ENCODE data around the gene SHISA8. TPM values are rescaled to one million over a fixed set of nuclear protein-coding genes. Genes with fewer than 3 reads are reported as not detected.

The SHISA8 gene
- total RNA-seq (2021) (2.1 to 2.4 TPM (median 2.2 TPM) in 3 replicates), Bru-seq, nascent RNA (percentile 26 among the genes with signal in this experiment)
- long read RNA-seq, experiment 1, partial matches to known transcripts = 2 of 5 reads
- long read RNA-seq, experiment 1, other reads (novel, unspliced or antisense) = 3 of 5 reads
- long read RNA-seq, experiment 2, partial matches to known transcripts = 0 of 1 reads
- long read RNA-seq, experiment 2, other reads (novel, unspliced or antisense) = 1 of 1 reads
- long read RNA-seq, experiment 3 = 0 reads

DNA sequence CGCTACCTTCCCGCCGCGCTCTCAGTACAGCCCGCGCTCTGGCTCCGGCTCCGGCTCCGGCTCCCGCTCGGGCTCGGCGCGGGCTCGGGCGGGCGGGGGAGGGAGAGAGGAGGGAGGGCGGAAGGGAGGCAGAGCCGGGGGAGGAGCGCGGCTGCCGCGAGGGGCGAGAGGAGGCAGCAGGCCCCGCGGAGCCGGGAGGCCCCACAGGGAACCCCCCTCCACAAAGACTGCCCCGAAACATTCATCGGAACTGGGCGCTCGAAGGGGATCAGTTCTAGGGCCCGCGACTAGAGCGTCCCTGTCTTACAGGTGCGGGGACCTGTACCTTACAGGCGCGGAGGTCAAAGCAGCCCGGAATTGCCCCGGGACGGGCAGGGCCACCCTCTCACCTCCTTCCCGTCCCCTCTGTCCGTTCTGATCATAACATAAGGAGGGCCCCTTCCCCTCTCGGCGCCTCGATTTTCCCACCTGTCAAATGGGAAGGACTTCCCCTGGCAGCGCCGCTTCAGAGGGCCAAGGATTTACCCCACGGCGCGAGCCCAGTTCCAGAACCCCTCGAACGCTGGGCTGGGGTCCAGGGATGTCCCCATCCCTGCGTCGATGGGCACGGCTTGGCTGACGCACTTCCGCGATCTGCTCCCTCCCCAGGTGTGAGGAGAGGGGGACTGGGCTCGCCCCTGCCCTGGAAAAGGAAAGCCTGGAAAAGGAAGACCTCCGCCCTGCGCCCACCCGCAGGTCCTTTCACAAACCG is at the start of gene SHISA8:
SHISA8 (minus strand) TSS at position 40 of the 751 bp plus-strand sequence. CDS start 407 bp downstream, outside the sequence.
- POLR2A ChIA-PET = no interaction called here
- peaks cover 25% of the 10 kb centered on the region for H3K4me1 Mint-ChIP-seq
- DNase-seq (ENCODE audit: low spot score) (peak; percentile 62), ATAC-seq (peak; percentile 2)
- H3K36me3 Mint-ChIP-seq = no peaks in the 10 kb centered on the region
- H3K9me3 Mint-ChIP-seq = no peaks in the 10 kb centered on the region
- peaks cover 84% of the 10 kb centered on the region for H3K27me3 Mint-ChIP-seq (ENCODE audit: low read depth)
- H3K27ac Mint-ChIP-seq = no peak within 1 kb of the TSS
- no peak for TF ChIP-seq ZNF219 (CRISPR knock-in tag; IDR thresholded peaks at IDR 0.05; ENCODE audit: borderline replicate concordance)
- TF ChIP-seq, protein P1, sequence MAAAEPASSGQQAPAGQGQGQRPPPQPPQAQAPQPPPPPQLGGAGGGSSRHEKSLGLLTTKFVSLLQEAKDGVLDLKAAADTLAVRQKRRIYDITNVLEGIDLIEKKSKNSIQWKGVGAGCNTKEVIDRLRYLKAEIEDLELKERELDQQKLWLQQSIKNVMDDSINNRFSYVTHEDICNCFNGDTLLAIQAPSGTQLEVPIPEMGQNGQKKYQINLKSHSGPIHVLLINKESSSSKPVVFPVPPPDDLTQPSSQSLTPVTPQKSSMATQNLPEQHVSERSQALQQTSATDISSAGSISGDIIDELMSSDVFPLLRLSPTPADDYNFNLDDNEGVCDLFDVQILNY (CRISPR knock-in tag; IDR thresholded peaks at IDR 0.05) = peak; percentile 48; the same call in 1 of the 2 replicates
- H3K4me3 Mint-ChIP-seq = peak within 1 kb of the TSS; percentile 73
- CTCF ChIA-PET = interaction anchor here (0.8 to 2.5 kb wide), 6 partner anchors 10 to 218 kb away, joined by 3 to 19 read pairs (median 6); partner anchors contain the start of gene TNFRSF13C

- Mint-ChIP-seq H3K27me3 (ENCODE audit: low read depth) (peaks cover 33% of the 10 kb centered on the region), H3K9me3 (peaks cover 6% of the 10 kb centered on the region), H3K36me3 (peaks cover 3% of the 10 kb centered on the region), H3K4me3 (no peak overlapping the region), H3K27ac (no peak overlapping the region), H3K4me1 (peaks cover 21% of the 10 kb centered on the region)
- ChIA-PET CTCF (interaction anchor here (1.1 to 10.1 kb wide), 5 partner anchors 18 to 148 kb away, joined by 3 to 78 read pairs (median 8); partner anchors contain the start of genes CENPM and NDUFA6), POLR2A (no interaction called here)
- no peak for DNase-seq (ENCODE audit: low spot score)
- ATAC-seq = no peak
- TF ChIP-seq CREM (CRISPR knock-in tag; IDR thresholded peaks at IDR 0.05) = no peak
- no peak for TF ChIP-seq EMX1 (CRISPR knock-in tag; IDR thresholded peaks at IDR 0.05)
- TF ChIP-seq NFE2L1 (CRISPR knock-in tag; IDR thresholded peaks at IDR 0.05) = no peak
- no peak for TF ChIP-seq FOXP1 (CRISPR knock-in tag; IDR thresholded peaks at IDR 0.05; ENCODE audit: borderline replicate concordance)
- TF ChIP-seq, protein P1 (CRISPR knock-in tag; IDR thresholded peaks at IDR 0.05) = no peak
- TF ChIP-seq ATF6 (CRISPR knock-in tag; IDR thresholded peaks at IDR 0.05) = no peak
- TF ChIP-seq, protein P2, sequence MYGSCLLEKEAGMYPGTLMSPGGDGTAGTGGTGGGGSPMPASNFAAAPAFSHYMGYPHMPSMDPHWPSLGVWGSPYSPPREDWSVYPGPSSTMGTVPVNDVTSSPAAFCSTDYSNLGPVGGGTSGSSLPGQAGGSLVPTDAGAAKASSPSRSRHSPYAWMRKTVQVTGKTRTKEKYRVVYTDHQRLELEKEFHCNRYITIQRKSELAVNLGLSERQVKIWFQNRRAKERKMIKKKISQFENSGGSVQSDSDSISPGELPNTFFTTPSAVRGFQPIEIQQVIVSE (CRISPR knock-in tag; IDR thresholded peaks at IDR 0.05; ENCODE audit: borderline replicate concordance) = no peak
- no peak for TF ChIP-seq MYBL2 (CRISPR knock-in tag; IDR thresholded peaks at IDR 0.05)
- no peak for TF ChIP-seq NFATC4 (CRISPR knock-in tag; IDR thresholded peaks at IDR 0.05)
- no peak for TF ChIP-seq CREB1 (CRISPR knock-in tag; IDR thresholded peaks at IDR 0.05)
- no peak for TF ChIP-seq AR (CRISPR knock-in tag; IDR thresholded peaks at IDR 0.05)
- no peak for TF ChIP-seq GABPB1 (CRISPR knock-in tag; IDR thresholded peaks at IDR 0.05)
- TF ChIP-seq HMGXB4 (CRISPR knock-in tag; IDR thresholded peaks at IDR 0.05) = no peak
These were observed 49.2 kb upstream of the SHISA8 start for GRCh38 chr22:41964112-41964491.

All from WTC11 (cell line).